ENCODE data around the gene APCDD1L.

Gene APCDD1L

GRCh38 chr20:58495623-58496428 lies 19.4 kb downstream of the APCDD1L start:
- TF ChIP-seq, protein P1, sequence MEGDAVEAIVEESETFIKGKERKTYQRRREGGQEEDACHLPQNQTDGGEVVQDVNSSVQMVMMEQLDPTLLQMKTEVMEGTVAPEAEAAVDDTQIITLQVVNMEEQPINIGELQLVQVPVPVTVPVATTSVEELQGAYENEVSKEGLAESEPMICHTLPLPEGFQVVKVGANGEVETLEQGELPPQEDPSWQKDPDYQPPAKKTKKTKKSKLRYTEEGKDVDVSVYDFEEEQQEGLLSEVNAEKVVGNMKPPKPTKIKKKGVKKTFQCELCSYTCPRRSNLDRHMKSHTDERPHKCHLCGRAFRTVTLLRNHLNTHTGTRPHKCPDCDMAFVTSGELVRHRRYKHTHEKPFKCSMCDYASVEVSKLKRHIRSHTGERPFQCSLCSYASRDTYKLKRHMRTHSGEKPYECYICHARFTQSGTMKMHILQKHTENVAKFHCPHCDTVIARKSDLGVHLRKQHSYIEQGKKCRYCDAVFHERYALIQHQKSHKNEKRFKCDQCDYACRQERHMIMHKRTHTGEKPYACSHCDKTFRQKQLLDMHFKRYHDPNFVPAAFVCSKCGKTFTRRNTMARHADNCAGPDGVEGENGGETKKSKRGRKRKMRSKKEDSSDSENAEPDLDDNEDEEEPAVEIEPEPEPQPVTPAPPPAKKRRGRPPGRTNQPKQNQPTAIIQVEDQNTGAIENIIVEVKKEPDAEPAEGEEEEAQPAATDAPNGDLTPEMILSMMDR (IDR thresholded peaks at IDR 0.05; ENCODE audit: extremely low read depth, missing control alignments): no peak
- no peak for DNase-seq (ENCODE audit: low spot score)

DNA sequence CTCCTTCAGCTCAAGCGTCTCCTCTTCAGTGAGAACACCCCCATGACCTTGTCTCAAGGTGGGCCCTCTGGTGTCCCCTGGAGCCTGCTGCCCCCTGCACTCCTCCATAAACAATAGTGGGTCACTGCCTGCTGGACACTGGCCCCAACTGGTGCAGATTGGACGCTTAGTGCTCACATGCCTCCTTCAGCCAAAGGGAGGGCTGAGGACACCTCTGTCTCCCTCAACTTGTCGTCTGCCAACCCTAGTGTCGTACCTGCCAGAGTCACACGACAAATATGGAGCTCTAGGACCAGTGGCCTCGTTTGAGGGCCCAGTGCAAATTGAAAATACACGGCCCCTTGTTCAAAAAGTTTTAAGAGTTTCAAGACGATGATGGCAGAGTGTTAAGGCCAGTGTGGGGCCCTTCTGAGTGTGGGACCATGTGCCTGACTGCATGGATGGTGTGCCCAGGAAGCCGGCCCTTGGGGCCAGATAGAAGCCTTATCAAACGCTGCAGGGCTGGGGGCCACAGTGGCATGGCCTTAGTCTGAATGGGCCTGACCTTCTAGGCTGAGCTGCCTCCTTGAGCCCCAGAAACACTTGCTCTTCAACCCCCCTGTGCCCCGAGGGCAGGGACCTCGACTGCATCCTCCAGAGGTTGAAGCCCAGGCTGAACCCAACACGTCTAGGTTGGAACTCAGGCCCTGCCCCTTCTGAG lies 20.1 kb downstream of the APCDD1L start:
- no peak for DNase-seq (ENCODE audit: low spot score)
- TF ChIP-seq, protein P1 (IDR thresholded peaks at IDR 0.05; ENCODE audit: extremely low read depth, missing control alignments): no peak

DNA sequence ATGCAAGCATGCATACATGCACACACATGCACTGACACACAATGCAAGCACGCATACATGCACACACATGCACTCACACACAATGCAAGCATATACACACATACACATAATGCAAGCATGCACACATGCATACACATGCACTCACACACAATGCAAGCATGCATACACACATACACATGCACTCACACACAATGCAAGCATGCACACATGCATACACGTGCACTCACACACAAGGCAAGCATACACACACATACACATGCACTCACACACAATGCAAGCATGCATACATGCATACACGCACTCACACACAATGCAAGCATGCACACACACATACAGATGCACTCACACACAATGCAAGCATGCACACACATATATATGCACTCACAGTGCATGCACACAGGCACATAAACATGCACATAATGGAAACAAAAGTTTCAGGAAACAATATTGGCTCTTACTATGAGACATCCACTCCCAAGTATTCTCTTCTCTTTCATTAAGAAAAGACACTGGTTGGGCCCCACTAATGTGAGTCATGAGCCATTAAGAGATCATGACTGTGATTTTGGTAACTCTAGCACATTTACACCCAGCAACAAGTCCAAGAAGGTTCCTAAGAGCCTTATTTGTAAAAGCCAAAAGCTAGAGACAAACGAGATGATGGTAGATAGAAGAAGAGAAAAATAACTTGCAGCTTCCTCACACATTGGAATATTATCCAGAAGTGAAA lies 22.2 kb downstream of the APCDD1L start:
- TF ChIP-seq, protein P1 (IDR thresholded peaks at IDR 0.05; ENCODE audit: extremely low read depth, missing control alignments): no peak
- DNase-seq (ENCODE audit: low spot score): no peak

GRCh38 chr20:58492074-58492718 lies 23.0 kb downstream of the APCDD1L start:
- DNase-seq (ENCODE audit: low spot score): no peak
- TF ChIP-seq, protein P1 (IDR thresholded peaks at IDR 0.05; ENCODE audit: extremely low read depth, missing control alignments): no peak

DNA sequence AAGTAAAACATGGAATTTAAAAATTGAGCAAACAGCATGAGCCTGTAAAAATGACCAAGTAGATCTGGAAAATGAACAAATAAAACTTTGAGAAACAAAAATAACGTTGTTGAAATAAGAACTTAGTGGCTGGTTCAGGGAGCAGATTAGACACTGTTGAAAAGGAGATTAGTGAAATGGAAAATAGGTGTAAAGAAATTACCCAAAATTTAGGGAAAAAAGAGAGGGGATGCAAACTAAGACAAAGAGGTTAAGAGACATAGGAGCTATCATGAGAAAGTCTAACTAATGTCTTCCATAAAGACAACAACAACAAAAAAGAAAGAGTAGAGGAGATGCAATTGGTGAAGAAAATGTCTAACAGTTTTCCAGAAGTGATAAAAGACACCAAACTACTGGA lies 29.0 kb downstream of the APCDD1L start:
- no peak for DNase-seq (ENCODE audit: low spot score)
- TF ChIP-seq, protein P1 (IDR thresholded peaks at IDR 0.05; ENCODE audit: extremely low read depth, missing control alignments): no peak

- no peak for DNase-seq (ENCODE audit: low spot score)
- TF ChIP-seq, protein P1 (IDR thresholded peaks at IDR 0.05; ENCODE audit: extremely low read depth, missing control alignments): no peak
Measured at GRCh38 chr20:58485393-58485792, 29.8 kb downstream of the APCDD1L start.

Data from GM20000 (cell line).